HepG2 (cell line): ENCODE results near the gene ITLN2. TPM values are rescaled to one million over a fixed set of nuclear protein-coding genes. Genes with fewer than 3 reads are reported as not detected.

ENCODE experiments used
- ARID5B ChIP-seq: IDR thresholded peaks from 2 replicates; pipeline ENCODE4 v1.4.0; 2020; ENCODE audit warnings: mild to moderate bottlenecking, missing genetic modification reagents
- ATRX ChIP-seq: sonication (generic); formaldehyde crosslinking; IDR thresholded peaks from 2 replicates; pipeline ENCODE4 v1.4.0; 2020; ENCODE audit warnings: missing genetic modification reagents, borderline replicate concordance
- CCAR2 ChIP-seq: fragments of 200-400 bp; formaldehyde crosslinking; optimal IDR thresholded peaks from 2 replicates; pipeline ENCODE3; 2018; ENCODE audit warnings: low read depth, mild to moderate bottlenecking, low read length, moderate library complexity
- CREB1 ChIP-seq, 2 experiments: fragments of 450-650 bp in 1 of 2; IDR thresholded peaks; 2 replicates each; pipeline ENCODE4 v1.6.1; 2016 to 2017; ENCODE audit warnings: control low read depth in 1 of 2, mild to moderate bottlenecking in 1 of 2, missing compliant biosample characterization in 1 of 2, missing genetic modification characterization in 1 of 2
- FOXO1 ChIP-seq: sonication (generic); formaldehyde crosslinking; IDR thresholded peaks from 2 replicates; pipeline ENCODE4 v1.4.0; 2020; ENCODE audit warnings: missing genetic modification reagents
- HHEX ChIP-seq: IDR thresholded peaks from 2 replicates; pipeline ENCODE4 v1.6.1; 2016; ENCODE audit warnings: control low read depth
- HOXA7 ChIP-seq: sonication (generic); formaldehyde crosslinking; IDR thresholded peaks from 2 replicates; pipeline ENCODE4 v1.8.1; 2022; ENCODE audit warnings: mild to moderate bottlenecking, missing genetic modification reagents, moderate library complexity
- KDM5A ChIP-seq: fragments of 200-600 bp; sonication (generic); IDR thresholded peaks from 2 replicates; pipeline ENCODE4 v1.7.0; 2018; ENCODE audit warnings: antibody characterized with exemption, mild to moderate bottlenecking, low read length, borderline replicate concordance
- MAF1 ChIP-seq: sonication (generic); formaldehyde crosslinking; IDR thresholded peaks from 2 replicates; pipeline ENCODE4 v1.5.0; 2020; ENCODE audit warnings: missing genetic modification reagents, borderline replicate concordance
- MAFF ChIP-seq: IDR thresholded peaks from 2 replicates; pipeline ENCODE4 v1.6.1; 2011; ENCODE audit warnings: low read depth, low read length, improper control_type of control experiment
- NFKB2 ChIP-seq: sonication (generic); formaldehyde crosslinking; IDR thresholded peaks from 2 replicates; pipeline ENCODE4 v1.4.0; 2020; ENCODE audit warnings: missing genetic modification reagents, borderline replicate concordance
- NFKBIZ ChIP-seq: IDR thresholded peaks from 2 replicates; pipeline ENCODE4 v1.6.1; 2018; ENCODE audit warnings: missing genetic modification reagents, missing compliant biosample characterization
- SIX4 ChIP-seq: sonication (generic); formaldehyde crosslinking; IDR thresholded peaks from 2 replicates; pipeline ENCODE4 v1.4.0; 2020; ENCODE audit warnings: missing genetic modification reagents
- SKI ChIP-seq: fragments of 450-650 bp; IDR thresholded peaks from one replicate; pipeline ENCODE4 v1.6.1; 2018; ENCODE audit warnings: mild to moderate bottlenecking; ENCODE audit not compliant: partially characterized antibody
- TBL1XR1 ChIP-seq: fragments of 150-350 bp; IDR thresholded peaks from 2 replicates; pipeline ENCODE4 v1.6.1; 2014; ENCODE audit warnings: borderline replicate concordance, low read length; ENCODE audit not compliant: partially characterized antibody
- TFDP1 ChIP-seq: IDR thresholded peaks from 2 replicates; pipeline ENCODE4 v1.6.1; 2016; ENCODE audit warnings: missing compliant biosample characterization, missing genetic modification reagents, borderline replicate concordance
- TMF1 ChIP-seq: sonication (generic); formaldehyde crosslinking; IDR thresholded peaks from 2 replicates; pipeline ENCODE4 v1.8.1; 2022; ENCODE audit warnings: low read depth, missing genetic modification reagents
- ZFP36 ChIP-seq: fragments of 150-350 bp; IDR thresholded peaks from 2 replicates; pipeline ENCODE4 v1.6.1; 2018; ENCODE audit warnings: borderline replicate concordance, low read length, low read depth; ENCODE audit not compliant: partially characterized antibody
- ZNF331 ChIP-seq: sonication (generic); formaldehyde crosslinking; IDR thresholded peaks from 2 replicates; pipeline ENCODE4 v1.4.0; 2020; ENCODE audit warnings: missing genetic modification reagents
- ZNF652 ChIP-seq: IDR thresholded peaks from 2 replicates; pipeline ENCODE4 v1.6.1; 2016; ENCODE audit warnings: low read depth, borderline replicate concordance
- ZNF740 ChIP-seq: sonication (generic); formaldehyde crosslinking; IDR thresholded peaks from 2 replicates; pipeline ENCODE4 v1.4.0; 2020; ENCODE audit warnings: missing genetic modification reagents
- polyA plus RNA-seq, 8 experiments: library from polyadenylated mRNA; depleted of rRNA in 3 of 8; stranded (reverse) in 7 of 8; unstranded in 1 of 8; fragments of >200 nt; fragmentation: Illumina TruSeq in 4 of 8; extraction: Trizol in 4 of 8; gene quantifications; 2 replicates each; pipeline versions ENCODE4 v1.2.1 to v1.2.3, GENCODE V29; 2011 to 2016; ENCODE audit warnings: low read depth in 4 of 8, missing spikeins in 1 of 8, mixed read lengths in 1 of 8; ENCODE audit not compliant: insufficient read depth in 1 of 8
- total RNA-seq, 5 experiments: library from RNA; depleted of rRNA; stranded (reverse); fragments of >200 nt; fragmentation: Illumina TruSeq; extraction: Trizol; gene quantifications; 2 replicates each; pipeline ENCODE4 v1.2.3, GENCODE V29; 2016; ENCODE audit warnings: low read depth in 1 of 5
- TF ChIP-seq, protein P1 (sequence below): sonication (generic); formaldehyde crosslinking; IDR thresholded peaks from 2 replicates; pipeline ENCODE4 v1.9.0; 2021; ENCODE audit warnings: missing genetic modification reagents, mild to moderate bottlenecking, borderline replicate concordance
- TF ChIP-seq, protein P2 (sequence below): IDR thresholded peaks from 2 replicates; pipeline ENCODE4 v1.6.1; 2016; ENCODE audit warnings: missing genetic modification reagents, missing compliant biosample characterization
- TF ChIP-seq, protein P3 (sequence below): IDR thresholded peaks from 2 replicates; pipeline ENCODE4 v1.6.1; 2016; ENCODE audit warnings: missing compliant biosample characterization, missing genetic modification reagents, borderline replicate concordance

ITLN2 gene
- total and polyA plus RNA-seq, 2 of the 13 experiments (the other 11 are each of a cell fraction or from before 2014, with no cell fraction given), result not detected

DNA sequence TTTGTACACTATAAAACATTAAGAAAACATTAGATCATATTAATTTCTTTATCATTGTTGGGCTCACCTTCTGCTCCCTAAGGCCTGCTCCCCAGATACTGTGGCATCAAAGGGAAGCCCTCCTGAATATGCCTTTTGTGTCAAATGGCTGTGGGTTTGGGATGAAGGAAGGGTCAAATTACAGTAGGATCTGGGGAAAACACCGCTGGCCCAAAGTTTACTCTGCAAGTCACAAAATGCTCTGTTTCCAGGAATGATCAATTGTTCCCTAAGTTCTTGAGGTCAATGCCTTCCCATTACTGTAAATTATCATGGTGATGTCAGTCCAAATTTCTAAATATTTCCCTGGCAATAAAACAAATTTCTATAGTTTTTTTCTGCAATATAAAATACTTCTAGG is 6.8 kb upstream of the ITLN2 start (continued):
- TF ChIP-seq, protein P1, sequence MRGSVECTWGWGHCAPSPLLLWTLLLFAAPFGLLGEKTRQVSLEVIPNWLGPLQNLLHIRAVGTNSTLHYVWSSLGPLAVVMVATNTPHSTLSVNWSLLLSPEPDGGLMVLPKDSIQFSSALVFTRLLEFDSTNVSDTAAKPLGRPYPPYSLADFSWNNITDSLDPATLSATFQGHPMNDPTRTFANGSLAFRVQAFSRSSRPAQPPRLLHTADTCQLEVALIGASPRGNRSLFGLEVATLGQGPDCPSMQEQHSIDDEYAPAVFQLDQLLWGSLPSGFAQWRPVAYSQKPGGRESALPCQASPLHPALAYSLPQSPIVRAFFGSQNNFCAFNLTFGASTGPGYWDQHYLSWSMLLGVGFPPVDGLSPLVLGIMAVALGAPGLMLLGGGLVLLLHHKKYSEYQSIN (CRISPR knock-in tag), result no peak
- TF ChIP-seq ATRX (CRISPR knock-in tag) (no peak), ZNF652 (CRISPR knock-in tag) (no peak), CCAR2 (no peak), SIX4 (CRISPR knock-in tag) (peak; percentile 96), HHEX (CRISPR knock-in tag) (peak; percentile 24; the same call in 1 of the 2 replicates), HOXA7 (CRISPR knock-in tag) (no peak), ZNF331 (CRISPR knock-in tag) (no peak), SKI (no peak), ZFP36 (no peak), NFKB2 (CRISPR knock-in tag) (no peak), TFDP1 (no peak), NFKBIZ (peak; percentile 94), CREB1 (IDR thresholded peaks at IDR 0.05) (no peak), CREB1 (CRISPR knock-in tag; IDR thresholded peaks at IDR 0.05) (0 out of 2 replicates have a peak, but pooled peaks have one; percentile 21), ZNF740 (CRISPR knock-in tag) (no peak), TBL1XR1 (peak; percentile 52), KDM5A (no peak), FOXO1 (CRISPR knock-in tag) (peak; percentile 37; the same call in 1 of the 2 replicates), MAF1 (CRISPR knock-in tag) (no peak), TMF1 (CRISPR knock-in tag) (no peak), ARID5B (peak; percentile 88), MAFF (no peak)
- TF ChIP-seq, protein P2, sequence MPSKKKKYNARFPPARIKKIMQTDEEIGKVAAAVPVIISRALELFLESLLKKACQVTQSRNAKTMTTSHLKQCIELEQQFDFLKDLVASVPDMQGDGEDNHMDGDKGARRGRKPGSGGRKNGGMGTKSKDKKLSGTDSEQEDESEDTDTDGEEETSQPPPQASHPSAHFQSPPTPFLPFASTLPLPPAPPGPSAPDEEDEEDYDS (CRISPR knock-in tag), result no peak
- TF ChIP-seq, protein P3, sequence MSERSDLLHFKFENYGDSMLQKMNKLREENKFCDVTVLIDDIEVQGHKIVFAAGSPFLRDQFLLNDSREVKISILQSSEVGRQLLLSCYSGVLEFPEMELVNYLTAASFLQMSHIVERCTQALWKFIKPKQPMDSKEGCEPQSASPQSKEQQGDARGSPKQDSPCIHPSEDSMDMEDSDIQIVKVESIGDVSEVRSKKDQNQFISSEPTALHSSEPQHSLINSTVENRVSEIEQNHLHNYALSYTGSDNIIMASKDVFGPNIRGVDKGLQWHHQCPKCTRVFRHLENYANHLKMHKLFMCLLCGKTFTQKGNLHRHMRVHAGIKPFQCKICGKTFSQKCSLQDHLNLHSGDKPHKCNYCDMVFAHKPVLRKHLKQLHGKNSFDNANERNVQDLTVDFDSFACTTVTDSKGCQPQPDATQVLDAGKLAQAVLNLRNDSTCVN, result no peak
